Testis (tissue), 2 donors: ENCODE results near the gene CACNG6.
A peak's percentile ranks its signal among the peaks of the same experiment; 100 is the strongest.

Source experiments
- CTCF ChIP-seq, 3 experiments: fragments of 450-650 bp in 2 of 3; fragments of 200-600 bp in 1 of 3; sonication (generic) in 1 of 3; IDR thresholded peaks; one replicate each; pipeline ENCODE4 v1.5.1; 2016 to 2019; ENCODE audit warnings: antibody characterized with exemption in 3 of 3, mild to moderate bottlenecking in 2 of 3, moderate library complexity in 1 of 3
- POLR2A ChIP-seq: fragments of 450-650 bp; IDR thresholded peaks from one replicate; pipeline ENCODE4 v1.6.1; 2017; ENCODE audit warnings: antibody characterized with exemption, mild to moderate bottlenecking, moderate library complexity

GRCh38 chr19:54029930-54030490 lies 38.6 kb downstream of the CACNG6 start:
- TF ChIP-seq POLR2A (no peak), CTCF (IDR thresholded peaks at IDR 0.05) (peak in 2 of 3 experiments; percentile 41 to 60)
